Effector memory CD8-positive, alpha-beta T cell (primary cell): Measurements from ENCODE around the gene FETUB.
A peak's percentile ranks its signal among the peaks of the same experiment; 100 is the strongest.

Source experiments
- ATAC-seq: fragments of 150-1000 bp; cut with Tn5 transposase; replicated peaks from 2 replicates; pipeline ENCODE4 v1.10.0; 2021; ENCODE audit warnings: mild to moderate bottlenecking, moderate library complexity
- DNase-seq, 3 experiments: peaks; one replicate each; pipeline ENCODE4 v3.0.0; 2021
- H3K27ac Mint-ChIP-seq, 2 donors: one replicate each; pipeline ENCODE4 v1.8.0; 2022; ENCODE audit warnings: mild to moderate bottlenecking in 2 of 2, mixed read lengths in 2 of 2, moderate library complexity in 2 of 2
- H3K27me3 Mint-ChIP-seq, 2 donors: one replicate each; pipeline ENCODE4 v1.8.0; 2022; ENCODE audit warnings: mixed read lengths in 2 of 2
- H3K36me3 Mint-ChIP-seq: one replicate; pipeline ENCODE4 v1.8.0; 2022; ENCODE audit warnings: mild to moderate bottlenecking, moderate library complexity, mixed read lengths; ENCODE audit not compliant: insufficient read depth
- H3K4me1 Mint-ChIP-seq, 2 donors: one replicate each; pipeline ENCODE4 v1.8.0; 2022; ENCODE audit warnings: low read depth in 2 of 2, mixed read lengths in 2 of 2
- H3K4me3 Mint-ChIP-seq, 2 donors: one replicate each; pipeline ENCODE4 v1.8.0; 2022; ENCODE audit warnings: mild to moderate bottlenecking in 2 of 2, mixed read lengths in 2 of 2, moderate library complexity in 2 of 2
- H3K9me3 Mint-ChIP-seq, 2 donors: one replicate each; pipeline ENCODE4 v1.8.0; 2022; ENCODE audit warnings: mixed read lengths in 2 of 2

Gene FETUB

DNA sequence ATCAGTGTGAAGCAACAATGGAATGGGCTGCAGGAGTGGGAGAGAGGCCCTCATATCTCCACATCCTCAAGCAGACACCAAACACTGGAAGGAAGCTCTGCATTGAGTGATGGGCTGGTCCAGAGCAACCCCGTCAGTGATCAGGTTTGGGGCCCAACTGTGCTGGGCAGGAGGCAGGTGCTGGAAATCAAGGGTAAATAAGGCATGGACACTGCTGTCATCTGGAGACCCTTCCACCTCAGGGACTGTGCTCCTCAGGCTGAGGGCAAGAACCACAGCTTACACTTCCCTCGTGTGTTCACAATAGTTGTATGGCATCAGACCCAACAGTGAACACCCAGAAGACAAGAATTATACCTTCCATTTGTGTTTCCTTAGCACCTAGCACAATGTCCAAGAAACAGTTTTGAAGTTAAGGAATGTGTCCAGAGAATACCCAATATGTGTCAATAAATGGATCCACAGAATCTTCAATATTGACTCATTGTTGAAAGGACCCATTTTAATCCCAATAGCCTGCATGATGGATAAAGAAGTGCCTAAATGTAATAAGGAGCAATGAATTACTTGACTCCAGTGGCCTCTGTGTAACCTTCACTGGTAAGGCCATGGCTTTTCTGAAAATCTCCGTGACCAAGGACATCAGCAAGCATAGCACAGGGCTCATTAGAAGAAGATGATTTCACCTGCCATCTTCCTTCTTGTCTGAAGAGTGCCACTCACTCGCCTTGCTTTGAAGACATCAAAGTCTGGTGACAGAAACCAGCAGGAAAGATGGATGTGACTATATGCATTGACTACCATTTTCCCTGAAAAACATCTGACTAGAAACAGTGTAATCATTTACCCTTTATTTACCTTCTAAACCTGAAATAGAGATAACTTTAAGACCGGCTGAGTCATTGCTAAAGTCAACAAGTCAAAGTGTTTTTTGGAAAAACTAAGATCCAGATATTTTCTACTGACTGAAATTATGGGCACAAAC lies 34.3 kb upstream of the FETUB start:
- Mint-ChIP-seq H3K4me1 (no peaks in the 10 kb centered on the region), H3K36me3 (no peaks in the 10 kb centered on the region), H3K27ac (no peak overlapping the region), H3K27me3 (peaks cover 5 to 14% of the 10 kb centered on the region in 2 donors), H3K4me3 (no peak overlapping the region), H3K9me3 (no peaks in the 10 kb centered on the region)
- DNase-seq (no peak), ATAC-seq (no peak)

DNA sequence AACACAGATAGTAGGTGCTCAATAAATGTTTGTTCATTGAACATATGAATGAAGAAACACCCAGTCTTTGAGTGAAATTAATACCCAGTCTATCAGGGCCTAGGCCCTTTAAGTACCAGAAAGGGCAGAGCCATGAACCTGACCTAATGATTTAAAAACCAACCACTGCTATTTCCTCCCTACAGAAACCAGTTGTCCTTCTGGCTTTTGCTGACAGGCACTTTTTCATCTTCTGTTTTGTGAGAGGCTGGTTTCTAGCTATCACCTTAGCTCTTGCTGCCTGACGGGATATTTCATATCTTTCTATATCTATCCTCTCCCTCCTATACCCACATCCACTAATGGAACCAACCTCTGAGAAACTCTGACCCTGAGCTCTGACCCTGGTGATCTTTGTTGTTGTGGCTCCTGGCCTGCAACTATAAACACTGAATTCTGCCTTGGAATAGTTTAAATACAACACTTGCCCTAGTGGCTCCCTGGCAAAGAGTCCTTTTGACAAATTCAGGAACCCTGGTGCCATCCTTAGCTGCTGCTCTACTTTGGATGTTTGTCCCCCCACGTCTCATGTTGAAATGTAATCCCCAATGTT lies 31.5 kb upstream of the FETUB start:
- Mint-ChIP-seq H3K4me3 (no peak overlapping the region), H3K4me1 (no peaks in the 10 kb centered on the region), H3K36me3 (no peaks in the 10 kb centered on the region), H3K27me3 (peaks cover 17 to 30% of the 10 kb centered on the region in 2 donors), H3K27ac (peak overlapping the region in 1 of 2 donors; percentile 9), H3K9me3 (no peaks in the 10 kb centered on the region)
- DNase-seq (no peak), ATAC-seq (no peak)

- H3K27me3 Mint-ChIP-seq: peaks cover 18 to 28% of the 10 kb centered on the region in 2 donors
- H3K4me3 Mint-ChIP-seq: no peak overlapping the region
- H3K27ac Mint-ChIP-seq: peak overlapping the region in 1 of 2 donors; percentile 9
- DNase-seq (no peak), ATAC-seq (no peak)
- no peaks in the 10 kb centered on the region for H3K9me3 Mint-ChIP-seq
- H3K4me1 Mint-ChIP-seq: peaks cover 2% of the 10 kb centered on the region in 2 donors
- no peaks in the 10 kb centered on the region for H3K36me3 Mint-ChIP-seq
Measured at GRCh38 chr3:186609247-186609868, 30.8 kb upstream of the FETUB start.

- Mint-ChIP-seq H3K9me3 (no peaks in the 10 kb centered on the region), H3K4me1 (peaks cover 10% of the 10 kb centered on the region in 2 donors), H3K27ac (no peak overlapping the region), H3K36me3 (no peaks in the 10 kb centered on the region), H3K27me3 (peaks cover 27% of the 10 kb centered on the region in 2 donors), H3K4me3 (no peak overlapping the region)
- ATAC-seq: no peak
- DNase-seq: no peak
Measured at GRCh38 chr3:186612065-186612464, 28.1 kb upstream of the FETUB start.

DNA sequence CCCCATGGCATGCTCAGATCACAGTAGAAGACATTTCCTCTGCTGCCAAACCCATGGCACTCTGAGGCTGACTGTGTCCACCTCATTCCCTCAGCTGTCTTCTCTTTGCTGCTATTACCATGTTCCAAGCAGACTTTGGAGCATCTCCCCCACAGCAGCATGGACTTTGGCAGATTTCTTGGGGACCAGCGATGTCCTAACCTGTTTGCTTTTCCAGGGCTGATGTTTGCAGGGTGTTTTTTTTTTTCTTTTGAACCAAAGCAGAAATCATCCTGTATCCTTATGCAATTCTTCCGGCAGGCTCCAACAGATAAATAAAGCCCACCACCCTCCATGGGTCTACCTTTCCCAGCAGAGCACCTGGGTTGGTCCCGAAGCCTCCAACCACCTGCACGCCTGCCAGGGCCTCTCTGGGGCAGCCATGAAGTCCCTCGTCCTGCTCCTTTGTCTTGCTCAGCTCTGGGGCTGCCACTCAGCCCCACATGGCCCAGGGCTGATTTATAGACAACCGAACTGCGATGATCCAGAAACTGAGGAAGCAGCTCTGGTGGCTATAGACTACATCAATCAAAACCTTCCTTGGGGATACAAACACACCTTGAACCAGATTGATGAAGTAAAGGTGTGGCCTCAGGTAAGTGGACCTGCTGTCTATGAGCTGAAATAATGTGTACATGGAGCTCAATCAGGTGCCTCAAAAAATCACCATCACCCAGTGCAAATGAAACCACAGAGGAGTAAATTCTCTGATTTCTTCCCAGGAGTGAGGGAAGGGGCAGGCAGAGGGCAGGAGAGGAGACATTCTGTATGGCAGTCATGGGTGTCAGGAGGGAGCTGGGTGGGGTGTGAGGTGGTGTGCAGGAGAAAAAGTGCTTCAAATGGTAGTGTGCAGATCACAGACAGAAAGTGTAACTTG lies 27.2 kb upstream of the FETUB start, which contains the start of gene AHSG:
Gene AHSG, plus strand, starts transcription at position 340 of the 916 bp plus-strand sequence. Its CDS starts 82 bp downstream, at position 422.
- Mint-ChIP-seq H3K36me3 (no peaks in the 10 kb centered on the region), H3K9me3 (no peaks in the 10 kb centered on the region), H3K27ac (no peak within 1 kb of the TSS), H3K4me3 (no peak within 1 kb of the TSS), H3K27me3 (peaks cover 33 to 36% of the 10 kb centered on the region in 2 donors), H3K4me1 (peaks cover 13 to 16% of the 10 kb centered on the region in 2 donors)
- no peak for DNase-seq
- no peak for ATAC-seq

DNA sequence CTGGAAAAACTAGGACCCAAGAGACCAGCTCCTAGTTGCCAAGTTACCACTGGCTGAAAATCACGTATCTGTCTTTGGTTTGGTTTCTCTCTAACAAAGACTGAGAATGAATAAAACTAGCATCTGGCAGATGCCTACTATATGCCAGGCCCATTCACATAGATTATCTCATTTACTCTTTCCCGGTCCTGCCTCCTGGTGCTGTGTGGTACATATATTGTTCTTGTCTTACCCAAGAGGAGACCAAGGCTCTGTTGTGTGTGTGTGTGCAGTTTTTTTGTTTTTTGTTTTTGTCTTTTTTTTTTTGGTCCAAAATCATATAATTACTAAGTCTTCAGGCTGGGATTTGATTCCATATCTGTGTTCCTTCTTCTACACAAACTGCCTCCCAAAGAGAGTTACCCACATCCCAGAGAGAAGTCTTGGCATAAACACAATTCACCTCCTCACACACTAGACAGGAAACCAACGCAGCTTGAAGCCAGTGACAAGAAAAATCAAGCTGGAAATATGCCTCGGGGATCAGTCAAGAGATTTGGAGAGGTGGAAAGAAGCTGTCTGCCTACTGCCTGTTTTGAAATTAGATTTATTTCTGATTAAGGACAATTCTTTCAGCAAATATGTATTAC lies 26.4 kb upstream of the FETUB start:
- peaks cover 13 to 16% of the 10 kb centered on the region in 2 donors for H3K4me1 Mint-ChIP-seq
- H3K36me3 Mint-ChIP-seq: no peaks in the 10 kb centered on the region
- no peak overlapping the region for H3K27ac Mint-ChIP-seq
- ATAC-seq: no peak
- no peak overlapping the region for H3K4me3 Mint-ChIP-seq
- peaks cover 41 to 44% of the 10 kb centered on the region in 2 donors for H3K27me3 Mint-ChIP-seq
- no peak for DNase-seq
- H3K9me3 Mint-ChIP-seq: no peaks in the 10 kb centered on the region

DNA sequence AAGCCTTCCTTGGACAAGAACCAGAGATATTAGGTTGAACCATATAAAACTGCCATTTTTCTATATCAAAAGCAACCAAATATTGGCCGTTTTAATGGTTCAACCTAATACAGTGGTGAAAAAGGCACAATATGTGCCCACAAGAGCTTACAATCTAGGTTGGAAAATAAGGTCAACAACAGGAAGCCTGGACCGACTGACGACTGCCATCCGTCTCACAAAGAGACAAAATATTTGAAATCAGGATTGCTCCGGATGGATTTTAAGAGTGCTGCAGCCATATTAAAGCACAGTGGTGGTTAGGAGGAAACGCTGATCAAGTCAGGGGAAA lies 26.0 kb upstream of the FETUB start:
- no peak for DNase-seq
- peak overlapping the region; percentile 5 to 42 for H3K4me3 Mint-ChIP-seq

GRCh38 chr3:186614597-186615483 lies 25.4 kb upstream of the FETUB start:
- Mint-ChIP-seq H3K27me3 (peaks cover 43 to 46% of the 10 kb centered on the region in 2 donors), H3K36me3 (no peaks in the 10 kb centered on the region), H3K4me1 (peaks cover 13 to 16% of the 10 kb centered on the region in 2 donors), H3K9me3 (no peaks in the 10 kb centered on the region), H3K27ac (no peak overlapping the region), H3K4me3 (peak overlapping the region; percentile 5 to 42)
- ATAC-seq: peak; percentile 61
- DNase-seq: peak; percentile 74 to 75 (median 75)

More for the DNA sequence above, 26.0 kb upstream of the FETUB start:
- Mint-ChIP-seq H3K27ac (no peak overlapping the region), H3K27me3 (peaks cover 43 to 46% of the 10 kb centered on the region in 2 donors), H3K4me1 (peaks cover 13 to 16% of the 10 kb centered on the region in 2 donors), H3K36me3 (no peaks in the 10 kb centered on the region), H3K9me3 (no peaks in the 10 kb centered on the region)
- ATAC-seq: no peak

DNA sequence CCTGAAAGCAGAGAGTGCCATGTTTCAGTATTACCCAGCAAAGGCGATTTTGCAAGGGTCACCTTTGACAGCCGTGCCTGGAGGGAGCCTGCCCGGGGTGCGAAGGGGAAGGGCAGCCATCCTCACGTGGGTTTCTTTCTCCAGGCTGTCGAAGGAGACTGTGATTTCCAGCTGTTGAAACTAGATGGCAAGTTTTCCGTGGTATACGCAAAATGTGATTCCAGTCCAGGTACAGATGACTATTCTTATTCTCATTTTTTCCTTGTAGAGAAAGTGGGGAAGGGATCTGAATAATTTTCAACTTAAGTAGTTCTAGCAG lies 23.9 kb upstream of the FETUB start:
- H3K36me3 Mint-ChIP-seq: no peaks in the 10 kb centered on the region
- H3K4me3 Mint-ChIP-seq: peak overlapping the region in 1 of 2 donors; percentile 64
- no peak overlapping the region for H3K27ac Mint-ChIP-seq
- peaks cover 51 to 56% of the 10 kb centered on the region in 2 donors for H3K27me3 Mint-ChIP-seq
- DNase-seq: no peak
- peaks cover 13 to 16% of the 10 kb centered on the region in 2 donors for H3K4me1 Mint-ChIP-seq
- no peaks in the 10 kb centered on the region for H3K9me3 Mint-ChIP-seq
- ATAC-seq: no peak

GRCh38 chr3:186617036-186617946 lies 22.9 kb upstream of the FETUB start:
- H3K4me3 Mint-ChIP-seq: peak overlapping the region; percentile 64 to 65
- H3K27ac Mint-ChIP-seq: peak overlapping the region in 1 of 2 donors; percentile 52
- H3K9me3 Mint-ChIP-seq: no peaks in the 10 kb centered on the region
- peaks cover 54 to 58% of the 10 kb centered on the region in 2 donors for H3K27me3 Mint-ChIP-seq
- peaks cover 13 to 16% of the 10 kb centered on the region in 2 donors for H3K4me1 Mint-ChIP-seq
- peak; percentile 79 to 80 (median 80) for DNase-seq
- no peaks in the 10 kb centered on the region for H3K36me3 Mint-ChIP-seq
- ATAC-seq: peak; percentile 98

DNA sequence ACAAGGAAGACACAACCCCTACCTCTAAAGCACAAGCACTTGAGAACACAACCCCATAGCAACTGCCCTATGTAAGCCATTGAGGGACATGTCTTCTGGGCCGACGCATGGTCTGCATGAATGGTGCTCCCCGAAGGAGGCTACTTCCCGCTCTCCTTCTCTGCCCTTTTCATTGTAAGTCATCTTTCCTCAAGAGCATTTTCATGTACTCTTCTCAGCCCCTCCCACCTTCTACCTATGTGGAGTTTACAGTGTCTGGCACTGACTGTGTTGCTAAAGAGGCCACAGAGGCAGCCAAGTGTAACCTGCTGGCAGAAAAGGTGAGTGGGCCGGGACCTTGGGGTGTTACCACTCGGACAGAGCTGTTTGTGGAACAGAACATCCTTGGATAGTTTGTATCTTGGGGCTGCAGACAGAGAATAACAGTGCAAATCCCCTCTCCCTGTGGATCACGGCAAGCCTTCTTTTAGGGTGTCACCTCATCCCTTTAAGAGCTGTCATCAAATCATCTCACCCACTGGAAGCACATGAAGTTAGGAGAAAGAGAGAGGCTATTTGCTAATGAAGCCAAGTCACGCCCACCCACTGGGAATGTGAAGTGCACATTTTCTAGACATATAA lies 21.8 kb upstream of the FETUB start:
- H3K27me3 Mint-ChIP-seq: peaks cover 56% of the 10 kb centered on the region in 2 donors
- H3K4me3 Mint-ChIP-seq: peak overlapping the region in 1 of 2 donors; percentile 13
- peaks cover 13 to 16% of the 10 kb centered on the region in 2 donors for H3K4me1 Mint-ChIP-seq
- no peaks in the 10 kb centered on the region for H3K9me3 Mint-ChIP-seq
- H3K36me3 Mint-ChIP-seq: no peaks in the 10 kb centered on the region
- ATAC-seq: no peak
- no peak overlapping the region for H3K27ac Mint-ChIP-seq
- no peak for DNase-seq
